HepG2 (cell line): ENCODE results near the gene DCAF6. TPM values are rescaled to one million over a fixed set of nuclear protein-coding genes. Genes with fewer than 3 reads are reported as not detected.

Experiments used
- BORCS8-MEF2B ChIP-seq: sonication (generic); formaldehyde crosslinking; IDR thresholded peaks from 2 replicates; pipeline ENCODE4 v1.8.0; 2022; ENCODE audit warnings: mild to moderate bottlenecking, missing genetic modification reagents
- MTF2 ChIP-seq: sonication (generic); formaldehyde crosslinking; IDR thresholded peaks from 2 replicates; pipeline ENCODE4 v1.5.0; 2020; ENCODE audit warnings: missing genetic modification reagents, borderline replicate concordance
- NCOA1 ChIP-seq: sonication (generic); formaldehyde crosslinking; IDR thresholded peaks from 2 replicates; pipeline ENCODE4 v1.9.0; 2021; ENCODE audit warnings: missing genetic modification reagents
- NFE2L2 ChIP-seq: fragments of 150-350 bp; IDR thresholded peaks from 2 replicates; pipeline ENCODE4 v1.6.1; 2014; ENCODE audit warnings: low read length
- NONO ChIP-seq, 2 experiments: fragments of 450-650 bp in 1 of 2; sonication (generic) in 1 of 2; formaldehyde crosslinking in 1 of 2; IDR thresholded peaks in 1 of 2; conservative IDR thresholded peaks in 1 of 2; 2 replicates each; pipeline versions ENCODE4 v1.6.1 to v1.8.0; 2017 to 2022; ENCODE audit warnings: mild to moderate bottlenecking in 1 of 2, missing genetic modification reagents in 1 of 2, moderate library complexity in 1 of 2
- ONECUT2 ChIP-seq: sonication (generic); formaldehyde crosslinking; IDR thresholded peaks from 2 replicates; pipeline ENCODE4 v1.4.0; 2020; ENCODE audit warnings: missing genetic modification reagents
- SOX5 ChIP-seq: IDR thresholded peaks from 2 replicates; pipeline ENCODE4 v1.6.1; 2016; ENCODE audit warnings: borderline replicate concordance
- SP2 ChIP-seq: sonication (generic); formaldehyde crosslinking; IDR thresholded peaks from 2 replicates; pipeline ENCODE4 v1.5.1; 2020; ENCODE audit warnings: mild to moderate bottlenecking, missing genetic modification reagents
- XRCC5 ChIP-seq: fragments of 200-400 bp; formaldehyde crosslinking; optimal IDR thresholded peaks from 2 replicates; pipeline ENCODE3; 2017; ENCODE audit warnings: mild to moderate bottlenecking, low read length
- ZNF652 ChIP-seq: IDR thresholded peaks from 2 replicates; pipeline ENCODE4 v1.6.1; 2016; ENCODE audit warnings: low read depth, borderline replicate concordance
- polyA plus RNA-seq, 8 experiments: library from polyadenylated mRNA; depleted of rRNA in 3 of 8; stranded (reverse) in 7 of 8; unstranded in 1 of 8; fragments of >200 nt; fragmentation: Illumina TruSeq in 4 of 8; extraction: Trizol in 4 of 8; gene quantifications; 2 replicates each; pipeline versions ENCODE4 v1.2.1 to v1.2.3, GENCODE V29; 2011 to 2016; ENCODE audit warnings: low read depth in 4 of 8, missing spikeins in 1 of 8, mixed read lengths in 1 of 8; ENCODE audit not compliant: insufficient read depth in 1 of 8
- total RNA-seq, 5 experiments: library from RNA; depleted of rRNA; stranded (reverse); fragments of >200 nt; fragmentation: Illumina TruSeq; extraction: Trizol; gene quantifications; 2 replicates each; pipeline ENCODE4 v1.2.3, GENCODE V29; 2016; ENCODE audit warnings: low read depth in 1 of 5
- TF ChIP-seq, protein P1 (sequence below): sonication (generic); formaldehyde crosslinking; IDR thresholded peaks from 2 replicates; pipeline ENCODE4 v1.9.0; 2021; ENCODE audit warnings: missing genetic modification reagents, borderline replicate concordance
- TF ChIP-seq, protein P2 (sequence below): sonication (generic); formaldehyde crosslinking; IDR thresholded peaks from one replicate; pipeline ENCODE4 v1.5.1; 2020; ENCODE audit warnings: mild to moderate bottlenecking, missing genetic modification reagents; ENCODE audit errors: not compliant biosample characterization
- TF ChIP-seq, protein P3 (sequence below), 2 experiments: sonication (generic) in 1 of 2; formaldehyde crosslinking in 1 of 2; IDR thresholded peaks; 2 replicates each; pipeline versions ENCODE4 v1.4.0 to v1.6.1; 2016 to 2020; ENCODE audit warnings: borderline replicate concordance in 1 of 2, low read depth in 1 of 2, mild to moderate bottlenecking in 1 of 2, missing genetic modification reagents in 1 of 2
- TF ChIP-seq, protein P4 (sequence below): sonication (generic); formaldehyde crosslinking; IDR thresholded peaks from 2 replicates; pipeline ENCODE4 v1.4.0; 2020; ENCODE audit warnings: mild to moderate bottlenecking, missing genetic modification reagents

The DCAF6 gene
- total and polyA plus RNA-seq, 2 of the 13 experiments (the other 11 are each of a cell fraction or from before 2014, with no cell fraction given) = 24.7 to 33.7 TPM

DNA sequence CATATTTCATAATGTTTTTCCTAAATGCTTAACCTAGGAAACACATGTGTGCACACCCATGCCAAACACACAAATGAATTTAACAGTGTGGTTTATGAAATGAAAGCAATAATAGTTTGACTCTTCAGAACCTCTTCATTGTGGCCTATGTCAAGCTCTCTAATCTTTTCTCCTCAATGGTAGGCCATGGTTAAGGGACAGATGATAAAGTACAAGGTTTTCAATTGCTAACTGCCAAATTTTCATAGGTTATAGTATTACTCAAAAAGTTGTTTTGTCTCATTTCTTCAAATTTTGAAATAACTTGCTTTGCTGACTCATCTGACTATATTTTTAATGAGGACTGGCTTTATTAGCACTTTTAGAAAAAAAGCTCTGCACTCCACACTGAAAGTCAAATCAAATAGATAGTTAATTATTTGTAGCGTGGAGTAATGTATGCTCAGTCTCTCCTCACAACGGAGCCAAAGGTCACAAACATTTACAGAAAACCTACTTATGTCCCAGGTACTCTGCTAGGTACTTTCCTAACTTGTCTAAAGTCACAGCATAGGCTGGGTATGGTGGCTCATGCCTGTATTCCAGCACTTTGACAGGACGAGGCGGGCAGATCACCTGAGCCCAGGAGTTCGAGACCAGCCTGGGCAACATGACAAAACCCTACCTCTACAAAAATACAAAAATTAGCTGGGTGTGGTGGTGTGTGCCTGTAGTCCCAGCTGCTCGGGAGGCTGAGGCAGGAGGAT is 19.5 kb upstream of the DCAF6 start (continued):
- TF ChIP-seq ONECUT2 (CRISPR knock-in tag) (no peak), XRCC5 (no peak), NONO (IDR thresholded peaks at IDR 0.05) (no peak), NONO (CRISPR knock-in tag; conservative IDR thresholded peaks at IDR 0.05) (peak; percentile 50; the same call in 1 of the 2 replicates), MTF2 (no peak), ZNF652 (CRISPR knock-in tag) (peak; percentile 58; the same call in 1 of the 2 replicates), SP2 (CRISPR knock-in tag) (no peak), NCOA1 (no peak), SOX5 (CRISPR knock-in tag) (peak; percentile 36; the same call in 1 of the 2 replicates), NFE2L2 (no peak), BORCS8-MEF2B (CRISPR knock-in tag) (no peak)
- TF ChIP-seq, protein P1, sequence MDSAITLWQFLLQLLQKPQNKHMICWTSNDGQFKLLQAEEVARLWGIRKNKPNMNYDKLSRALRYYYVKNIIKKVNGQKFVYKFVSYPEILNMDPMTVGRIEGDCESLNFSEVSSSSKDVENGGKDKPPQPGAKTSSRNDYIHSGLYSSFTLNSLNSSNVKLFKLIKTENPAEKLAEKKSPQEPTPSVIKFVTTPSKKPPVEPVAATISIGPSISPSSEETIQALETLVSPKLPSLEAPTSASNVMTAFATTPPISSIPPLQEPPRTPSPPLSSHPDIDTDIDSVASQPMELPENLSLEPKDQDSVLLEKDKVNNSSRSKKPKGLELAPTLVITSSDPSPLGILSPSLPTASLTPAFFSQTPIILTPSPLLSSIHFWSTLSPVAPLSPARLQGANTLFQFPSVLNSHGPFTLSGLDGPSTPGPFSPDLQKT (CRISPR knock-in tag) = no peak
- TF ChIP-seq, protein P2, sequence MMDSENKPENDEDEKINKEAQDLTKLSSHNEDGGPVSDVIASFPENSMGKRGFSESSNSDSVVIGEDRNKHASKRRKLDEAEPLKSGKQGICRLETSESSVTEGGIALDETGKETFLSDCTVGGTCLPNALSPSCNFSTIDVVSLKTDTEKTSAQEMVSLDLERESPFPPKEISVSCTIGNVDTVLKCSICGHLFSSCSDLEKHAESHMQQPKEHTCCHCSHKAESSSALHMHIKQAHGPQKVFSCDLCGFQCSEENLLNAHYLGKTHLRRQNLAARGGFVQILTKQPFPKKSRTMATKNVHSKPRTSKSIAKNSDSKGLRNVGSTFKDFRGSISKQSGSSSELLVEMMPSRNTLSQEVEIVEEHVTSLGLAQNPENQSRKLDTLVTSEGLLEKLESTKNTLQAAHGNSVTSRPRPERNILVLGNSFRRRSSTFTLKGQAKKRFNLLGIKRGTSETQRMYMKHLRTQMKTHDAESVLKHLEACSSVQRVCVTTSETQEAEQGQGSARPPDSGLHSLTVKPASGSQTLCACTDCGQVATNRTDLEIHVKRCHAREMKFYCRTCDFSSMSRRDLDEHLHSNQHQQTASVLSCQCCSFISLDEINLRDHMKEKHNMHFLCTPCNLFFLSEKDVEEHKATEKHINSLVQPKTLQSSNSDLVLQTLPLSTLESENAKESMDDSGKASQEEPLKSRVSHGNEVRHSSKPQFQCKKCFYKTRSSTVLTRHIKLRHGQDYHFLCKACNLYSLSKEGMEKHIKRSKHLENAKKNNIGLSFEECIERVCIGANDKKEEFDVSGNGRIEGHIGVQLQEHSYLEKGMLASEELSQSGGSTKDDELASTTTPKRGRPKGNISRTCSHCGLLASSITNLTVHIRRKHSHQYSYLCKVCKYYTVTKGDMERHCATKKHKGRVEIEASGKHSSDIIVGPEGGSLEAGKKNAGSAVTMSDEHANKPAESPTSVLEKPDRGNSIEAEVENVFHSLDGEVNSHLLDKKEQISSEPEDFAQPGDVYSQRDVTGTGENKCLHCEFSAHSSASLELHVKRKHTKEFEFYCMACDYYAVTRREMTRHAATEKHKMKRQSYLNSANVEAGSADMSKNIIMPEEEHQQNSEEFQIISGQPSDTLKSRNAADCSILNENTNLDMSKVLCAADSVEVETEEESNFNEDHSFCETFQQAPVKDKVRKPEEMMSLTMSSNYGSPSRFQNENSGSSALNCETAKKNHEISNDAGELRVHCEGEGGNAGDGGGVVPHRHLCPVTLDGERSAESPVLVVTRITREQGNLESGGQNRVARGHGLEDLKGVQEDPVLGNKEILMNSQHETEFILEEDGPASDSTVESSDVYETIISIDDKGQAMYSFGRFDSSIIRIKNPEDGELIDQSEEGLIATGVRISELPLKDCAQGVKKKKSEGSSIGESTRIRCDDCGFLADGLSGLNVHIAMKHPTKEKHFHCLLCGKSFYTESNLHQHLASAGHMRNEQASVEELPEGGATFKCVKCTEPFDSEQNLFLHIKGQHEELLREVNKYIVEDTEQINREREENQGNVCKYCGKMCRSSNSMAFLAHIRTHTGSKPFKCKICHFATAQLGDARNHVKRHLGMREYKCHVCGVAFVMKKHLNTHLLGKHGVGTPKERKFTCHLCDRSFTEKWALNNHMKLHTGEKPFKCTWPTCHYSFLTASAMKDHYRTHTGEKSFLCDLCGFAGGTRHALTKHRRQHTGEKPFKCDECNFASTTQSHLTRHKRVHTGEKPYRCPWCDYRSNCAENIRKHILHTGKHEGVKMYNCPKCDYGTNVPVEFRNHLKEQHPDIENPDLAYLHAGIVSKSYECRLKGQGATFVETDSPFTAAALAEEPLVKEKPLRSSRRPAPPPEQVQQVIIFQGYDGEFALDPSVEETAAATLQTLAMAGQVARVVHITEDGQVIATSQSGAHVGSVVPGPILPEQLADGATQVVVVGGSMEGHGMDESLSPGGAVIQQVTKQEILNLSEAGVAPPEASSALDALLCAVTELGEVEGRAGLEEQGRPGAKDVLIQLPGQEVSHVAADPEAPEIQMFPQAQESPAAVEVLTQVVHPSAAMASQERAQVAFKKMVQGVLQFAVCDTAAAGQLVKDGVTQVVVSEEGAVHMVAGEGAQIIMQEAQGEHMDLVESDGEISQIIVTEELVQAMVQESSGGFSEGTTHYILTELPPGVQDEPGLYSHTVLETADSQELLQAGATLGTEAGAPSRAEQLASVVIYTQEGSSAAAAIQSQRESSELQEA = no peak
- TF ChIP-seq, protein P3, sequence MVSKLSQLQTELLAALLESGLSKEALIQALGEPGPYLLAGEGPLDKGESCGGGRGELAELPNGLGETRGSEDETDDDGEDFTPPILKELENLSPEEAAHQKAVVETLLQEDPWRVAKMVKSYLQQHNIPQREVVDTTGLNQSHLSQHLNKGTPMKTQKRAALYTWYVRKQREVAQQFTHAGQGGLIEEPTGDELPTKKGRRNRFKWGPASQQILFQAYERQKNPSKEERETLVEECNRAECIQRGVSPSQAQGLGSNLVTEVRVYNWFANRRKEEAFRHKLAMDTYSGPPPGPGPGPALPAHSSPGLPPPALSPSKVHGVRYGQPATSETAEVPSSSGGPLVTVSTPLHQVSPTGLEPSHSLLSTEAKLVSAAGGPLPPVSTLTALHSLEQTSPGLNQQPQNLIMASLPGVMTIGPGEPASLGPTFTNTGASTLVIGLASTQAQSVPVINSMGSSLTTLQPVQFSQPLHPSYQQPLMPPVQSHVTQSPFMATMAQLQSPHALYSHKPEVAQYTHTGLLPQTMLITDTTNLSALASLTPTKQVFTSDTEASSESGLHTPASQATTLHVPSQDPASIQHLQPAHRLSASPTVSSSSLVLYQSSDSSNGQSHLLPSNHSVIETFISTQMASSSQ (IDR thresholded peaks at IDR 0.05; ENCODE audit: low read depth) = peak; percentile 87
- TF ChIP-seq, protein P3 (CRISPR knock-in tag; IDR thresholded peaks at IDR 0.05; ENCODE audit: borderline replicate concordance) = peak; percentile 92; the same call in 1 of the 2 replicates
- TF ChIP-seq, protein P4, sequence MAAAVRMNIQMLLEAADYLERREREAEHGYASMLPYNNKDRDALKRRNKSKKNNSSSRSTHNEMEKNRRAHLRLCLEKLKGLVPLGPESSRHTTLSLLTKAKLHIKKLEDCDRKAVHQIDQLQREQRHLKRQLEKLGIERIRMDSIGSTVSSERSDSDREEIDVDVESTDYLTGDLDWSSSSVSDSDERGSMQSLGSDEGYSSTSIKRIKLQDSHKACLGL = no peak
